Thoracic aorta (tissue), 2 donors: Measurements from ENCODE around the gene SIK3. TPM values are rescaled to one million over a fixed set of nuclear protein-coding genes. Genes with fewer than 3 reads are reported as not detected.

ENCODE experiments used
- ATAC-seq: fragments of 150-250 bp; one replicate; pipeline ENCODE4 v1.8.0; 2017; ENCODE audit warnings: low read depth; ENCODE audit not compliant: insufficient number of reproducible peaks, low FRiP score
- DNase-seq: peaks from one replicate; pipeline ENCODE4 v3.0.0-alpha.2; 2020; ENCODE audit warnings: low spot score
- H3K27ac ChIP-seq, 2 donors: fragments of 200-600 bp; sonication (generic); 1 replicate in 1 of 2; 2 replicates in 1 of 2; pipeline ENCODE4 v1.5.1; 2016; ENCODE audit warnings: mild to moderate bottlenecking in 2 of 2, moderate library complexity in 2 of 2
- H3K27me3 ChIP-seq: fragments of 200-600 bp; sonication (generic); replicated peaks from 2 replicates; pipeline ENCODE4 v1.6.0; 2016; ENCODE audit warnings: mild to moderate bottlenecking; ENCODE audit not compliant: insufficient read depth
- H3K36me3 ChIP-seq: fragments of 200-600 bp; sonication (generic); one replicate; pipeline ENCODE4 v1.5.1; 2016
- H3K4me1 ChIP-seq, 2 donors: fragments of 200-600 bp; sonication (generic); 1 replicate in 1 of 2; 2 replicates in 1 of 2; pipeline versions ENCODE4 v1.5.1 to v1.6.0; 2016; ENCODE audit warnings: low read depth in 2 of 2, mild to moderate bottlenecking in 1 of 2; ENCODE audit not compliant: control insufficient read depth in 1 of 2
- H3K4me3 ChIP-seq: fragments of 200-600 bp; sonication (generic); 2 replicates; pipeline ENCODE4 v1.5.1; 2016; ENCODE audit warnings: mild to moderate bottlenecking
- H3K9me3 ChIP-seq: fragments of 200-600 bp; sonication (generic); 2 replicates; pipeline ENCODE4 v1.5.1; 2016
- total RNA-seq, 2 donors: library from RNA; depleted of rRNA; stranded (reverse); fragments of >200 nt; gene quantifications; one replicate each; pipeline versions ENCODE4 v1.1.0 to v1.2.3, GENCODE V29; 2016
- TF ChIP-seq, protein P1 (sequence below): fragments of 200-600 bp; sonication (generic); IDR thresholded peaks from one replicate; pipeline ENCODE4 v1.5.1; 2019; ENCODE audit warnings: antibody characterized with exemption

SIK3 gene
- total RNA-seq, 2 donors from 2014 or later: 32.9 to 53.7 TPM

DNA sequence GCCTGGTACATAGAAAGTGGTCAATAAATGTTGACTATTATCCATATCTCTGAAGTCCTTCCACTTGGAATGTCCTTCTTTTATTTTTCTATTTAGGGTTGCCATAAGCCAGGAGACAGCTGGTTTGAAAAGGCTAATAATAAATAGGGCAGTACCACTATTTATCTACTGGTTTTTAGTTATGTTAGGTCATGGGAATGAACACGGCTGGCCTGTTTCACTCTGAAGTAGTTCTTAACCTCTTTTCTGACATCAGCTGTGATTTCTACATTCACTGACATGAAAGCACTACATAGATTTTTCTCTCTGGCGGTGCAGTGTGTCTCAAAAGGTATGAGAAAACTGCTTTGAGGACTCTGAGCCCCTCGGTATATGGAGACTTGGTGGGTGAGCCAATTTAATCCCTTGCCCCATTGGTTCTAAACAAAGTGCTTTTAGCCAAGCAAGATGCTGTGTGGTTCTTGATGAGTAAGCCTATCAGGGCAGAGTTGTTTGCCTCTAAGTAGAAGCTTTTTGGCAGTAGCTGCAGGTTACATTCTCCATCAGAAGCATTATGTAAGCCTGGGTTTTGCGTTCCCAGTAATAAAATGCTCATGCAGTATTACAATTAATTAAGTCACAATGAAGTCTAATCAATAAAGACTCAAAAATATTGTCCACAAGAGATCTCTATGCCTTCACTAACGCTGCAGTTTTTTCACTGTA lies 212.1 kb downstream of the SIK3 start:
- DNase-seq (no peak), ATAC-seq (no peak)
- TF ChIP-seq, protein P1, sequence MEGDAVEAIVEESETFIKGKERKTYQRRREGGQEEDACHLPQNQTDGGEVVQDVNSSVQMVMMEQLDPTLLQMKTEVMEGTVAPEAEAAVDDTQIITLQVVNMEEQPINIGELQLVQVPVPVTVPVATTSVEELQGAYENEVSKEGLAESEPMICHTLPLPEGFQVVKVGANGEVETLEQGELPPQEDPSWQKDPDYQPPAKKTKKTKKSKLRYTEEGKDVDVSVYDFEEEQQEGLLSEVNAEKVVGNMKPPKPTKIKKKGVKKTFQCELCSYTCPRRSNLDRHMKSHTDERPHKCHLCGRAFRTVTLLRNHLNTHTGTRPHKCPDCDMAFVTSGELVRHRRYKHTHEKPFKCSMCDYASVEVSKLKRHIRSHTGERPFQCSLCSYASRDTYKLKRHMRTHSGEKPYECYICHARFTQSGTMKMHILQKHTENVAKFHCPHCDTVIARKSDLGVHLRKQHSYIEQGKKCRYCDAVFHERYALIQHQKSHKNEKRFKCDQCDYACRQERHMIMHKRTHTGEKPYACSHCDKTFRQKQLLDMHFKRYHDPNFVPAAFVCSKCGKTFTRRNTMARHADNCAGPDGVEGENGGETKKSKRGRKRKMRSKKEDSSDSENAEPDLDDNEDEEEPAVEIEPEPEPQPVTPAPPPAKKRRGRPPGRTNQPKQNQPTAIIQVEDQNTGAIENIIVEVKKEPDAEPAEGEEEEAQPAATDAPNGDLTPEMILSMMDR: no peak
- peaks cover 0 to 14% of the 10 kb centered on the region in 2 donors for H3K4me1 ChIP-seq
- H3K4me3 ChIP-seq: no peak overlapping the region
- no peaks in the 10 kb centered on the region for H3K9me3 ChIP-seq
- H3K36me3 ChIP-seq: no peaks in the 10 kb centered on the region
- H3K27ac ChIP-seq: no peak overlapping the region
- no peaks in the 10 kb centered on the region for H3K27me3 ChIP-seq

DNA sequence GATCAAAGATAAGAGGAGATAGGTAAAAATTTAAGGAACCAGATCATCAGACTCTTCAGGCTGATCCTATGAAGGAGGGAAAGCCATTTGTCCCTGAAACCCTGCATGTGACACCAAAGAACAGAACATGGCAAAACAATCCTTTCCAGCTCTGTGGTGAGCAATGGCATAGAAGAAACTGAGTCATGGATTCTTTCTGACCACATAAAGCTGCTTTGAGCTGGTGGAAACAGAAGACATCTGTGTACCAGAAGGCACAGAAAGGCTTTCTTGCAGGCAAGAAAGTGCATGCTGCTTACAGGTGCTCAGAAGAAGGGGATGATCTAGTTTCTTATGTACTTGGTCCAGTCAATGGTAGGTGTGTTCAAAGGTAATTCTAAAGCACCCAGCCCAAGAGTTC lies 215.8 kb downstream of the SIK3 start:
- ATAC-seq (no peak), DNase-seq (no peak)
- Histone ChIP-seq H3K4me1 (peaks cover 0 to 14% of the 10 kb centered on the region in 2 donors), H3K9me3 (no peaks in the 10 kb centered on the region), H3K36me3 (no peaks in the 10 kb centered on the region), H3K27me3 (no peaks in the 10 kb centered on the region), H3K27ac (no peak overlapping the region), H3K4me3 (no peak overlapping the region)
- TF ChIP-seq, protein P1: no peak

DNA sequence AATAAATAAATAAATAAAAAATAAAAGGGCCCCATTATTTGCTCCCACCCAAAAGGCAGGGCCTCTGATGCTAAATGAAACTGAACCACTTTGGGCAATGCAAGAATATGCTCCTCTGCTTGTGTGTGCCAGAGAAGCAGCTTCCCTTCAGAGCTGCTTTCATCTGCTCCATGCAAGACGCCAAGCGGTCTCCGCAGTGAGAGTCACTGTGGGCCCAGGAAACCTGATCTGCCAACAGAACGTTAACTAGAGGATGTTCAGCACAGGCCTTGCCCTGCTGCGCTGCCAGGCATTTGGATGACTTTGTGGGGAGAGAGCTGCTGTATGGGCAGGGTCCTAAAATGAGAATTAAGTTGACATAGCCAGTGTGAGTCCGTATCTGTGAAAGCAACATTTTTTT lies 217.1 kb downstream of the SIK3 start:
- Histone ChIP-seq H3K27me3 (no peaks in the 10 kb centered on the region), H3K4me1 (peaks cover 0 to 6% of the 10 kb centered on the region in 2 donors), H3K4me3 (no peak overlapping the region), H3K27ac (no peak overlapping the region), H3K36me3 (no peaks in the 10 kb centered on the region), H3K9me3 (no peaks in the 10 kb centered on the region)
- TF ChIP-seq, protein P1: no peak
- ATAC-seq (no peak), DNase-seq (no peak)

DNA sequence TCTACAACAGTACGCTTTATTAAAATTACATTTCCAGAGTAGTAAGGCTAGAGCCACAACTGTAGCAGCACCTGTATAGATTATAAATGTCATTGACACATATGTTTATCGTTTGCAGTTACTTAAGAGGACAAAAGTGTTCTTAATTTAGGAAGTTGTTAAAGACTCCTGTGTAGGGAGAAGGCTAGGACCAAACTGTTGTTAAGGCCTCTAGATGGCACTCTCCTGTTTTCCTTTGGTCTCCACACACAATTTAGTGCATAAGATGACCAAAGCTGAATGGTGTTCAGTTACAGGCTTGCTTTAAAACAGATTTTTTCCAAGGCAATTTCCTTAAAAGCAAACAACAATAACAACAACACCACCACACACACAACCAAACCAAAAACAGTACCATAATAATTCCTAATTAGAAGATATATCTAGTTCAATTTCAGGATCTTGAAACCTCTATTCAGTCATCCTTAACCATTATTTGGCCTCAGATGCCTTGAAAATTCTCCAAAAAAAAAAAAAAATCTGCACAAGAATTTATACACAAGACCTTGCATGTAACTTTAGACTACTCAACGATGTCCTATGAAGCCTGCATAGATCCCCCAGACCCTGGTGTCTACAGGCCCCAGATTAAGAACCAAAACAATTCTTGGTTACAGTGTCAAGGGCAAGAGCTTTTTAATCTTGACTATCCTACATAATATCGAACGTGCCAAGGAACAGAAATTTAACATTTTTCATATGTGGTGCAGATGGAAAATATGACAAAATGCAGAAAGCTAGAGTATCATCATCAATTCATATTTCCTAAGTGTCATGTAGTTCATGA lies 218.2 kb downstream of the SIK3 start:
- H3K27ac ChIP-seq: no peak overlapping the region
- no peaks in the 10 kb centered on the region for H3K36me3 ChIP-seq
- H3K27me3 ChIP-seq: no peaks in the 10 kb centered on the region
- H3K9me3 ChIP-seq: no peaks in the 10 kb centered on the region
- TF ChIP-seq, protein P1: peak; percentile 65
- no peaks in the 10 kb centered on the region for H3K4me1 ChIP-seq
- H3K4me3 ChIP-seq: no peak overlapping the region
- ATAC-seq (no peak), DNase-seq (no peak)

DNA sequence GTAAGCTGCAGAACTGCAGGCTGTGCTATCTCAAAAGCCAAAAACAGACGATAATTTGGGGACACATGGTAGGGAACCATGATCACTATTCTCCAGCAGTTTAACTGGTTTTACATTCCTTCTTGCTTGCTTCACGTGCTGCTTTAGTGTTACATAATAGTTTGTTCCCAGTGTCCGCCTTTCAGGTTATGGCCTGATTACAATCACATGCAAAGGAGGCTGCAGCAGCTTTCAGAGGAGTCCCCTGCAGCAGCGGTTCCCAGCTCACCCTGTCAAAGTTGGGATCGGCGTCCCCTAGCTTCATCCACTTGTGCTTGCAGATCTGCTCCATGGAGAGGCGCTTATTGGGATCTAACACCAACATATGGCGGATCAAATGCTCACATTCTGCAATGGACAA lies 221.6 kb downstream of the SIK3 start:
- Histone ChIP-seq H3K27ac (no peak overlapping the region), H3K9me3 (no peaks in the 10 kb centered on the region), H3K4me1 (no peaks in the 10 kb centered on the region), H3K36me3 (peaks cover 12% of the 10 kb centered on the region), H3K4me3 (no peak overlapping the region), H3K27me3 (no peaks in the 10 kb centered on the region)
- ATAC-seq (no peak), DNase-seq (no peak)
- TF ChIP-seq, protein P1: no peak
